ENCODE measurements around the gene TATDN3.
"Not testable (repeated sequence)": the region's sequence is repeated elsewhere in the genome, so short reads cannot be mapped to it uniquely, and the experiment has no call there.

The TATDN3 gene

GRCh38 chr1:212762839-212763238 lies 28.9 kb upstream of the TATDN3 start:
- TF ChIP-seq CTCF (IDR thresholded peaks at IDR 0.05; ENCODE audit: low read depth, low read length) = no peak
- no peak overlapping the region for H3K4me3 ChIP-seq (ENCODE audit: low read depth, low read length)

GRCh38 chr1:212764718-212765281 lies 26.9 kb upstream of the TATDN3 start:
- H3K4me3 ChIP-seq (ENCODE audit: low read depth, low read length) = not testable (repeated sequence)

- H3K4me3 ChIP-seq (ENCODE audit: low read depth, low read length) = not testable (repeated sequence)
Observed at GRCh38 chr1:212766825-212767224, 24.9 kb upstream of the TATDN3 start.

GRCh38 chr1:212769459-212770167 lies 22.1 kb upstream of the TATDN3 start:
- TF ChIP-seq CTCF (IDR thresholded peaks at IDR 0.05; ENCODE audit: low read depth, low read length) = no peak

GRCh38 chr1:212771341-212771740 lies 20.4 kb upstream of the TATDN3 start:
- no peak for TF ChIP-seq CTCF (IDR thresholded peaks at IDR 0.05; ENCODE audit: low read depth, low read length)
- no peak overlapping the region for H3K4me3 ChIP-seq (ENCODE audit: low read depth, low read length)

More at GRCh38 chr1:212769459-212770167, 22.1 kb upstream of the TATDN3 start:
- no peak overlapping the region for H3K4me3 ChIP-seq (ENCODE audit: low read depth, low read length)

- H3K4me3 ChIP-seq (ENCODE audit: low read depth, low read length) = no peak overlapping the region
- no peak for TF ChIP-seq CTCF (IDR thresholded peaks at IDR 0.05; ENCODE audit: low read depth, low read length)
Observed at GRCh38 chr1:212773011-212773410, 18.7 kb upstream of the TATDN3 start.

GRCh38 chr1:212774584-212774983 lies 17.1 kb upstream of the TATDN3 start:
- H3K4me3 ChIP-seq (ENCODE audit: low read depth, low read length) = no peak overlapping the region
- no peak for TF ChIP-seq CTCF (IDR thresholded peaks at IDR 0.05; ENCODE audit: low read depth, low read length)

- no peak for TF ChIP-seq CTCF (IDR thresholded peaks at IDR 0.05; ENCODE audit: low read depth, low read length)
- no peak overlapping the region for H3K4me3 ChIP-seq (ENCODE audit: low read depth, low read length)
Observed at GRCh38 chr1:212775241-212775640, 16.5 kb upstream of the TATDN3 start.
